ENCODE data around the gene FILIP1L. TPM values are rescaled to one million over a fixed set of nuclear protein-coding genes. Genes with fewer than 3 reads are reported as not detected.

Gene FILIP1L
- total and polyA plus RNA-seq, 2 of the 8 experiments (the other 6 are each of a cell fraction or from before 2014, with no cell fraction given) = 0.06 to 0.09 TPM

DNA sequence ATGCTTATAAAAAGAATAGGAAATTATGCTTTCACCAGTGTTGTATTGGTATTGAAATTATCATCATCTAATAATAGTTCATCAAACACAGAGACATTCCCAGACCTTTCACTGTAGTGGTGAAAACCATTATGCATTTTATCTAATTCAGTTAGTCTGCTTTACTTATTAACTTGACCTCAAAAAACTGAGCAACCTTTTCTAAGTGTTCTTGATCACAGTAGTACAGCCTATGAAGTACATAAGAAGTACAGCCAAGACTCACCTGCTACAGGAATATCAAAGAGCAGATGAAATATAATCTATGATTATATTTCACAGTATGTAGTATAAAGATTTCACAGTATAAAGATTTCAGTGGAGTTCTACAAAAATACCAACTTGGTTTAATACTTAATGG lies 75.2 kb downstream of the FILIP1L start (continued):
- TF ChIP-seq RBBP5 (IDR thresholded peaks at IDR 0.05; ENCODE audit: borderline replicate concordance, low read depth, low read length) = no peak
- no peak for TF ChIP-seq SIRT6 (IDR thresholded peaks at IDR 0.05; ENCODE audit: low read length)
- TF ChIP-seq CBX8 (IDR thresholded peaks at IDR 0.05; ENCODE audit: borderline replicate concordance, low read depth, low read length) = no peak

Data from H1 (cell line).